ENCODE data around the gene ARMH3. TPM values are rescaled to one million over a fixed set of nuclear protein-coding genes. Genes with fewer than 3 reads are reported as not detected.

Gene ARMH3
- total RNA-seq, 1 donor from 2014 or later = 18.1 TPM

- H3K4me3 Mint-ChIP-seq (ENCODE audit: unreplicated experiment) = peak overlapping the region; percentile 74
- H3K27ac Mint-ChIP-seq (ENCODE audit: unreplicated experiment) = peak overlapping the region; percentile 89
- TF ChIP-seq CTCF (IDR thresholded peaks at IDR 0.05) = no peak
- H3K4me1 Mint-ChIP-seq (ENCODE audit: low read depth) = peaks cover 22% of the 10 kb centered on the region
- peak; percentile 69 for DNase-seq (ENCODE audit: low spot score)
- H3K27me3 Mint-ChIP-seq (ENCODE audit: low read depth) = no peaks in the 10 kb centered on the region
- peaks cover 3% of the 10 kb centered on the region for H3K36me3 Mint-ChIP-seq (ENCODE audit: low read depth)
- no peaks in the 10 kb centered on the region for H3K9me3 Mint-ChIP-seq (ENCODE audit: low read depth)
These were observed 226.2 kb downstream of the ARMH3 start for GRCh38 chr10:101829561-101830315.

GRCh38 chr10:101828766-101829551 lies 227.0 kb downstream of the ARMH3 start:
- Mint-ChIP-seq H3K4me1 (ENCODE audit: low read depth) (peaks cover 22% of the 10 kb centered on the region), H3K27ac (ENCODE audit: unreplicated experiment) (no peak overlapping the region), H3K9me3 (ENCODE audit: low read depth) (no peaks in the 10 kb centered on the region), H3K27me3 (ENCODE audit: low read depth) (no peaks in the 10 kb centered on the region), H3K36me3 (ENCODE audit: low read depth) (peaks cover 3% of the 10 kb centered on the region), H3K4me3 (ENCODE audit: unreplicated experiment) (no peak overlapping the region)
- TF ChIP-seq CTCF (IDR thresholded peaks at IDR 0.05) = no peak
- peak; percentile 77 for DNase-seq (ENCODE audit: low spot score)

GRCh38 chr10:101827919-101828600 lies 227.9 kb downstream of the ARMH3 start:
- TF ChIP-seq CTCF (IDR thresholded peaks at IDR 0.05) = no peak
- Mint-ChIP-seq H3K9me3 (ENCODE audit: low read depth) (no peaks in the 10 kb centered on the region), H3K4me1 (ENCODE audit: low read depth) (peaks cover 22% of the 10 kb centered on the region)

GRCh38 chr10:101826852-101827434 lies 229.0 kb downstream of the ARMH3 start:
- Mint-ChIP-seq H3K4me1 (ENCODE audit: low read depth) (peaks cover 22% of the 10 kb centered on the region), H3K27me3 (ENCODE audit: low read depth) (no peaks in the 10 kb centered on the region), H3K27ac (ENCODE audit: unreplicated experiment) (no peak overlapping the region), H3K36me3 (ENCODE audit: low read depth) (peaks cover 4% of the 10 kb centered on the region), H3K9me3 (ENCODE audit: low read depth) (no peaks in the 10 kb centered on the region), H3K4me3 (ENCODE audit: unreplicated experiment) (no peak overlapping the region)
- TF ChIP-seq CTCF (IDR thresholded peaks at IDR 0.05) = no peak
- peak; percentile 58 for DNase-seq (ENCODE audit: low spot score)

More at GRCh38 chr10:101827919-101828600, 227.9 kb downstream of the ARMH3 start:
- Mint-ChIP-seq H3K4me3 (ENCODE audit: unreplicated experiment) (no peak overlapping the region), H3K27ac (ENCODE audit: unreplicated experiment) (no peak overlapping the region), H3K27me3 (ENCODE audit: low read depth) (no peaks in the 10 kb centered on the region), H3K36me3 (ENCODE audit: low read depth) (peaks cover 3% of the 10 kb centered on the region)
- DNase-seq (ENCODE audit: low spot score) = peak; percentile 44

GRCh38 chr10:101824736-101825135 lies 231.2 kb downstream of the ARMH3 start:
- DNase-seq (ENCODE audit: low spot score) = no peak
- H3K4me3 Mint-ChIP-seq (ENCODE audit: unreplicated experiment) = no peak overlapping the region
- H3K9me3 Mint-ChIP-seq (ENCODE audit: low read depth) = no peaks in the 10 kb centered on the region
- H3K36me3 Mint-ChIP-seq (ENCODE audit: low read depth) = peaks cover 6% of the 10 kb centered on the region
- H3K27me3 Mint-ChIP-seq (ENCODE audit: low read depth) = no peaks in the 10 kb centered on the region
- no peak overlapping the region for H3K27ac Mint-ChIP-seq (ENCODE audit: unreplicated experiment)
- H3K4me1 Mint-ChIP-seq (ENCODE audit: low read depth) = peaks cover under 1% of the 10 kb centered on the region
- TF ChIP-seq CTCF (IDR thresholded peaks at IDR 0.05) = no peak
